HepG2 (cell line): Measurements from ENCODE around the gene ZNF514. TPM values are rescaled to one million over a fixed set of nuclear protein-coding genes. Genes with fewer than 3 reads are reported as not detected.
A peak's percentile ranks its signal among the peaks of the same experiment; 100 is the strongest.

ENCODE experiments used
- CENPT ChIP-seq: sonication (generic); formaldehyde crosslinking; IDR thresholded peaks from 2 replicates; pipeline ENCODE4 v1.8.0; 2022; ENCODE audit warnings: low read depth, mild to moderate bottlenecking, moderate library complexity, missing genetic modification reagents
- FOXO1 ChIP-seq: sonication (generic); formaldehyde crosslinking; IDR thresholded peaks from 2 replicates; pipeline ENCODE4 v1.4.0; 2020; ENCODE audit warnings: missing genetic modification reagents
- FOXO4 ChIP-seq: sonication (generic); formaldehyde crosslinking; conservative IDR thresholded peaks from 2 replicates; pipeline ENCODE4 v1.8.1; 2023; ENCODE audit warnings: missing genetic modification reagents
- GATA4 ChIP-seq: sonication (generic); IDR thresholded peaks from 2 replicates; pipeline ENCODE4 v1.6.1; 2016; ENCODE audit warnings: antibody characterized with exemption, low read depth, borderline replicate concordance
- GATAD2A ChIP-seq: IDR thresholded peaks from 2 replicates; pipeline ENCODE4 v1.6.1; 2016
- HCFC1 ChIP-seq: fragments of 150-350 bp; IDR thresholded peaks from 2 replicates; pipeline ENCODE4 v1.6.1; 2014; ENCODE audit warnings: low read depth, low read length
- HIC2 ChIP-seq: sonication (generic); formaldehyde crosslinking; IDR thresholded peaks from 2 replicates; pipeline ENCODE4 v1.9.0; 2022; ENCODE audit warnings: low read depth, missing genetic modification reagents
- HMGA1 ChIP-seq: sonication (generic); formaldehyde crosslinking; conservative IDR thresholded peaks from 2 replicates; pipeline ENCODE4 v1.4.0; 2020; ENCODE audit warnings: missing genetic modification reagents
- MBNL3 ChIP-seq: fragments of 250-450 bp; sonication (Bioruptor Pico); conservative IDR thresholded peaks from 2 replicates; pipeline ENCODE4 v1.8.0; 2022; ENCODE audit warnings: mild to moderate bottlenecking, inconsistent platforms
- MEIS1 ChIP-seq: sonication (generic); formaldehyde crosslinking; IDR thresholded peaks from 2 replicates; pipeline ENCODE4 v1.9.0; 2021; ENCODE audit warnings: mild to moderate bottlenecking, missing genetic modification reagents, moderate library complexity, borderline replicate concordance
- ONECUT2 ChIP-seq: sonication (generic); formaldehyde crosslinking; IDR thresholded peaks from 2 replicates; pipeline ENCODE4 v1.4.0; 2020; ENCODE audit warnings: missing genetic modification reagents
- PHB2 ChIP-seq: fragments of 450-650 bp; IDR thresholded peaks from 2 replicates; pipeline ENCODE4 v1.6.1; 2018; ENCODE audit not compliant: partially characterized antibody
- PHF8 ChIP-seq: sonication (generic); formaldehyde crosslinking; IDR thresholded peaks from 2 replicates; pipeline ENCODE4 v1.5.0; 2020; ENCODE audit warnings: missing genetic modification reagents
- PRPF4 ChIP-seq: fragments of 200-400 bp; formaldehyde crosslinking; IDR thresholded peaks from 2 replicates; pipeline ENCODE4 v1.6.1; 2016; ENCODE audit warnings: low read length, low read depth; ENCODE audit not compliant: poor library complexity, severe bottlenecking
- RAD51 ChIP-seq: fragments of 450-650 bp; IDR thresholded peaks from 2 replicates; pipeline ENCODE4 v1.6.1; 2016; ENCODE audit warnings: borderline replicate concordance
- RXRB ChIP-seq: IDR thresholded peaks from 2 replicates; pipeline ENCODE4 v1.6.1; 2016; ENCODE audit warnings: borderline replicate concordance, missing genetic modification reagents, missing compliant biosample characterization
- SP5 ChIP-seq: IDR thresholded peaks from 2 replicates; pipeline ENCODE4 v1.6.1; 2016; ENCODE audit warnings: low read depth, borderline replicate concordance
- TCF7 ChIP-seq: sonication (generic); IDR thresholded peaks from 2 replicates; pipeline ENCODE4 v1.6.1; 2016; ENCODE audit warnings: antibody characterized with exemption, low read depth
- TEF ChIP-seq: sonication (generic); formaldehyde crosslinking; IDR thresholded peaks from 2 replicates; pipeline ENCODE4 v1.5.0; 2020; ENCODE audit warnings: missing genetic modification reagents
- THAP9 ChIP-seq: sonication (generic); formaldehyde crosslinking; IDR thresholded peaks from 2 replicates; pipeline ENCODE4; 2020; ENCODE audit warnings: missing genetic modification reagents, mild to moderate bottlenecking, borderline replicate concordance
- U2AF1 ChIP-seq: fragments of 200-400 bp; formaldehyde crosslinking; optimal IDR thresholded peaks from 2 replicates; pipeline ENCODE3; 2017; ENCODE audit warnings: mild to moderate bottlenecking, low read depth, low read length
- YEATS2 ChIP-seq: sonication (generic); formaldehyde crosslinking; IDR thresholded peaks from 2 replicates; pipeline ENCODE4 v1.4.0; 2020; ENCODE audit warnings: missing genetic modification reagents, borderline replicate concordance
- ZFP37 ChIP-seq: sonication (generic); formaldehyde crosslinking; IDR thresholded peaks from 2 replicates; pipeline ENCODE4 v1.4.0; 2020; ENCODE audit warnings: missing genetic modification reagents, borderline replicate concordance
- ZMYM3 ChIP-seq: sonication (generic); formaldehyde crosslinking; IDR thresholded peaks from 2 replicates; pipeline ENCODE4 v1.5.1; 2020; ENCODE audit warnings: mild to moderate bottlenecking, missing genetic modification reagents
- ZNF562 ChIP-seq: sonication (generic); formaldehyde crosslinking; IDR thresholded peaks from 2 replicates; pipeline ENCODE4 v1.8.0; 2022; ENCODE audit warnings: missing genetic modification reagents, borderline replicate concordance
- polyA plus RNA-seq, 8 experiments: library from polyadenylated mRNA; depleted of rRNA in 3 of 8; stranded (reverse) in 7 of 8; unstranded in 1 of 8; fragments of >200 nt; fragmentation: Illumina TruSeq in 4 of 8; extraction: Trizol in 4 of 8; gene quantifications; 2 replicates each; pipeline versions ENCODE4 v1.2.1 to v1.2.3, GENCODE V29; 2011 to 2016; ENCODE audit warnings: low read depth in 4 of 8, missing spikeins in 1 of 8, mixed read lengths in 1 of 8; ENCODE audit not compliant: insufficient read depth in 1 of 8
- total RNA-seq, 5 experiments: library from RNA; depleted of rRNA; stranded (reverse); fragments of >200 nt; fragmentation: Illumina TruSeq; extraction: Trizol; gene quantifications; 2 replicates each; pipeline ENCODE4 v1.2.3, GENCODE V29; 2016; ENCODE audit warnings: low read depth in 1 of 5

The ZNF514 gene
- total and polyA plus RNA-seq, 2 of the 13 experiments (the other 11 are each of a cell fraction or from before 2014, with no cell fraction given): 15.2 to 18.7 TPM

- TF ChIP-seq MBNL3 (CRISPR knock-in tag) (no peak), MEIS1 (CRISPR knock-in tag) (peak; percentile 94), ZMYM3 (CRISPR knock-in tag) (peak; percentile 99), ZFP37 (CRISPR knock-in tag) (peak; percentile 83), RAD51 (no peak), PHF8 (CRISPR knock-in tag) (peak; percentile 99), HCFC1 (peak; percentile 36; the same call in 1 of the 2 replicates), GATAD2A (no peak; the same call in 1 of the 2 replicates), TEF (CRISPR knock-in tag) (peak; percentile 85; the same call in 1 of the 2 replicates), PRPF4 (no peak), ZNF562 (no peak), FOXO1 (CRISPR knock-in tag) (peak; percentile 47; the same call in 1 of the 2 replicates), THAP9 (CRISPR knock-in tag) (peak; percentile 80), TCF7 (no peak), YEATS2 (CRISPR knock-in tag) (peak; percentile 83), U2AF1 (no peak), PHB2 (no peak), HMGA1 (no peak), GATA4 (peak; percentile 74), RXRB (peak; percentile 28; the same call in 1 of the 2 replicates), ONECUT2 (CRISPR knock-in tag) (no peak), HIC2 (CRISPR knock-in tag) (peak; percentile 59; the same call in 1 of the 2 replicates), CENPT (peak; percentile 85), SP5 (CRISPR knock-in tag) (no peak), FOXO4 (CRISPR knock-in tag) (0 out of 2 replicates have a peak, but pooled peaks have one; percentile 84)
These were observed 38.0 kb downstream of the ZNF514 start, which contains the start of gene MRPS5 (continued) for GRCh38 chr2:95121407-95122196.
